ENCODE data around the gene IKZF3.

IKZF3 gene

DNA sequence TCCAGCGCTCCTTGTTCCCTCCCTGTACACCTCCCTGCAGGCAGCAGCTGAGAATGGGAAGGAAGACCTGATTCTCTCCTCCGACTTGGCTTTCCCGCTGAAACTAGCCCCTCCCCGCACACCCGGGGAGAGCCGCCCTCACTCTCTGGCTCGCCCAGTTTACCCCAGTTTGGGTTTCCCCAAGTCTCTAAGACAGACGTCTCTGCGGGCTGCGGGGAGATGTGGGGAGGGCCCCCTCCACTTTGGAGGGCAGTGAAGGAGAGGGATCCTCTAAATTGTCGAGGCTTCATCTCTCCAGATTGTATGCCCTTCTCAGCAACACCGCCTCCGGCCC is 125.6 kb downstream of the IKZF3 start:
- H3K9me3 ChIP-seq (ENCODE audit: control insufficient read depth in 2 of 2, low read length in 2 of 2) = no peaks in the 10 kb centered on the region
- no peak overlapping the region for H3K27ac ChIP-seq (ENCODE audit: low read length)
- H3K27me3 ChIP-seq (ENCODE audit: control insufficient read depth in 1 of 2, insufficient read depth in 2 of 2, low read length in 2 of 2) = peaks cover 55 to 58% of the 10 kb centered on the region in 2 donors
- H3K36me3 ChIP-seq (ENCODE audit: control insufficient read depth in 2 of 2, insufficient read depth in 2 of 2, low read length in 2 of 2) = no peaks in the 10 kb centered on the region
- H3K4me1 ChIP-seq (ENCODE audit: control insufficient read depth, insufficient read depth, low read length) = peaks cover 16% of the 10 kb centered on the region
- no peak overlapping the region for H3K9ac ChIP-seq (ENCODE audit: low read length in 2 of 2)
- H3K4me3 ChIP-seq (ENCODE audit: low read length in 2 of 2) = no peak overlapping the region

DNA sequence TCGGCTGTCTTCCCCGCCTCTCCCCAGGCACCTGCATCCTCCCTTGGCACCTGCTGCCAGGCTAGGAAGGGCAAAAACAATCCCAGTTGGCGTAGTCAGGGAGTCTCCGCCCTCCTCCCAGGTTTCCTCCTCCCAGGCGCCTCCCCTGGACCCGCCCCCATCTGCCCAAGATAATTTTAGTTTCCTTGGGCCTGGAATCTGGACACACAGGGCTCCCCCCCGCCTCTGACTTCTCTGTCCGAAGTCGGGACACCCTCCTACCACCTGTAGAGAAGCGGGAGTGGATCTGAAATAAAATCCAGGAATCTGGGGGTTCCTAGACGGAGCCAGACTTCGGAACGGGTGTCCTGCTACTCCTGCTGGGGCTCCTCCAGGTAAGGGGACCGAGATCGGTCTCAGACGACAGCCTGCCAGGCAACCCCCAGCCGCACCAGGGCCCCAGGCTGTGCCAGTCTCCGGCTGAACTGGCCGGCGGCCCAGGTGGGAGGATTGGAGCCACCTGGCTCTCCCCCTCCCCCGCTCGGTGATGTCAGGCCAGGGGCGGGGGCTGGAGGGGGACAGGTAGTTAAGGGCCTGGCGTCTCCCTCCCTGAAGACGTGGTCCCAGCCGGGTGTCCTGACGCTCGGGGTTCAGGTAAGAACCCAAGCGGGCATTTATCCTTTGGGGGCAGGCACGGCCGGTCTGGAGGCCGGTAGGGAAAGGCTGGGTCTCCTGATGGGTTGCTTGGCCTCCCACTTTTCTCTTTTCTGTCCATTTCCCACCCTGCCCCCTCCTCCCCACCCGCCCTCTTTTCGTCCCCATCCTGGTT is 126.1 kb downstream of the IKZF3 start, which contains the start of gene GRB7:
Gene GRB7 (plus strand): TSS at position 179 of the 808 bp plus-strand sequence. CDS start 4,364 bp downstream, outside the sequence.
- Histone ChIP-seq H3K4me3 (ENCODE audit: low read length in 2 of 2) (peak within 1 kb of the TSS in 1 of 2 donors; percentile 55), H3K9me3 (ENCODE audit: control insufficient read depth in 2 of 2, low read length in 2 of 2) (no peaks in the 10 kb centered on the region), H3K27me3 (ENCODE audit: control insufficient read depth in 1 of 2, insufficient read depth in 2 of 2, low read length in 2 of 2) (peaks cover 50 to 54% of the 10 kb centered on the region in 2 donors), H3K9ac (ENCODE audit: low read length in 2 of 2) (no peak within 1 kb of the TSS), H3K4me1 (ENCODE audit: control insufficient read depth, insufficient read depth, low read length) (peaks cover 16% of the 10 kb centered on the region), H3K27ac (ENCODE audit: low read length) (no peak within 1 kb of the TSS), H3K36me3 (ENCODE audit: control insufficient read depth in 2 of 2, insufficient read depth in 2 of 2, low read length in 2 of 2) (no peaks in the 10 kb centered on the region)

DNA sequence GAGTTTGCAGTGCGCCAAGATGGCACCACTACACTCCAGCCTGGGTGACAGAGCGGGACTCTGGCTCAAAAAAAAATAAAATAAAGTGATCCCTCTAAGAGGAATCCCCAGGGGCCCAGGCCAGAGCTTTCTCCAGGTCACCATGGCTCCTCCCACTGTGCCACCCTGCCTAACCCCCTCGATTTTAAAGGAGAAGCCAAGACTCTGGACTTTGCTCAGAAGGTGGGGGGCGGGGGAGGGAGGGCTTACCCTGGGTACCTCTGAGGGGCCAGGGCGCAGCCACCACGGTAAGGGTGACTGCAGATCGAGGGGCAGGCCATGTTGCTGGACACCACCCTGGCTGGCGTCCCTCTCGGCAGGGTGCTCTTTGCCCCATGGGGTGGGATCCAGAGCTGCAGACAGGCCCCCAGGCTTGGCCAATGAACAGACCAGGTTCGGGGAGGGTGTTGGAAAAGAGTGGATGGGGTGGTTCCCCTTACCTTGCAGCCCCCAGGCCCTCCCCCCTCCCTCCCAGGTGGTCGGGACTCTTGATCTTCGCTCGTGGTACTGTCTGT is 126.8 kb downstream of the IKZF3 start:
- Histone ChIP-seq H3K4me3 (ENCODE audit: low read length in 2 of 2) (no peak overlapping the region), H3K4me1 (ENCODE audit: control insufficient read depth, insufficient read depth, low read length) (peaks cover 16% of the 10 kb centered on the region), H3K36me3 (ENCODE audit: control insufficient read depth in 2 of 2, insufficient read depth in 2 of 2, low read length in 2 of 2) (no peaks in the 10 kb centered on the region), H3K9me3 (ENCODE audit: control insufficient read depth in 2 of 2, low read length in 2 of 2) (no peaks in the 10 kb centered on the region), H3K27ac (ENCODE audit: low read length) (no peak overlapping the region), H3K9ac (ENCODE audit: low read length in 2 of 2) (no peak overlapping the region), H3K27me3 (ENCODE audit: control insufficient read depth in 1 of 2, insufficient read depth in 2 of 2, low read length in 2 of 2) (peaks cover 44 to 52% of the 10 kb centered on the region in 2 donors)

DNA sequence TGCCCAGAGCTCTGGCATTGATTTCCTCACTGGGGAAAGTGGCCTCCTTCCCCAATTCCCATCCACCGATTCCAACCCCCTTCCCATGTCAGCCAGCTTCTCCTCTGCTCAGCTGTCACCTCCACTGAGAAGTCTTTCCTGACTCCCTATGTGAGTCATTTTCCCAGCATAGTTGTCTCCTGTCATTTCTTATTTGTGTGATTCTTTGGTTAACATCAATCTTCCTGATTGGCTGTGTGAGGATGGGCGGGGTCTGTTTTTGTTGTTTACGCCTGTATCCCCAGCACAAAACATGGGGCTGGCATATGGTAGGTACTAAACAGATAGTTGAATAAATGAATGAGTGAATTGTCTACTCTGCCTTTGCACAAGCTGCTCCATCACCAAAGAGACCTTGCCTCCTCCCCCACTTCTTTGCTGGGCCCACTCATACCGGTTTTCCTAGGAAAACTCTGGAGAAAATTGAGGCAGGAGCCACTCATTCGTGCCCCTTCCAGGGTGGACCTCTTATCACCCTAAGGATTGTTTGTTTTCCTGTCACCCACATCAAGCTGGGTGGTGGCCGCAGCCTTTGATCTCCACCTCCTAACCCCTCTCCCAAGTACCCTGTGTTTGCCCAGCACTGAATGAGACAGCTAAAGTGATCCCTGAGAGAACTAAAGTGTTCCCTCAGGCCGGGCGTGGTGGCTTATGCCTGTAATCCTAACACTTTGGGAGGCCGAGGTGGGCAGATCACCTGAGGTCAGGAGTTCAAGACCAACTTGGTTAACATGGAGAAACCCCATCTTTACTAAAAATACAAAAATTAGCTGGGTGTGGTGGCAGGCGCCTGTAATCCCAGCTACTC is 127.6 kb downstream of the IKZF3 start:
- H3K4me3 ChIP-seq (ENCODE audit: low read length in 2 of 2) = no peak overlapping the region
- no peak overlapping the region for H3K9ac ChIP-seq (ENCODE audit: low read length in 2 of 2)
- no peak overlapping the region for H3K27ac ChIP-seq (ENCODE audit: low read length)
- no peaks in the 10 kb centered on the region for H3K9me3 ChIP-seq (ENCODE audit: control insufficient read depth in 2 of 2, low read length in 2 of 2)
- peaks cover 41 to 45% of the 10 kb centered on the region in 2 donors for H3K27me3 ChIP-seq (ENCODE audit: control insufficient read depth in 1 of 2, insufficient read depth in 2 of 2, low read length in 2 of 2)
- H3K36me3 ChIP-seq (ENCODE audit: control insufficient read depth in 2 of 2, insufficient read depth in 2 of 2, low read length in 2 of 2) = no peaks in the 10 kb centered on the region
- peaks cover 16% of the 10 kb centered on the region for H3K4me1 ChIP-seq (ENCODE audit: control insufficient read depth, insufficient read depth, low read length)

DNA sequence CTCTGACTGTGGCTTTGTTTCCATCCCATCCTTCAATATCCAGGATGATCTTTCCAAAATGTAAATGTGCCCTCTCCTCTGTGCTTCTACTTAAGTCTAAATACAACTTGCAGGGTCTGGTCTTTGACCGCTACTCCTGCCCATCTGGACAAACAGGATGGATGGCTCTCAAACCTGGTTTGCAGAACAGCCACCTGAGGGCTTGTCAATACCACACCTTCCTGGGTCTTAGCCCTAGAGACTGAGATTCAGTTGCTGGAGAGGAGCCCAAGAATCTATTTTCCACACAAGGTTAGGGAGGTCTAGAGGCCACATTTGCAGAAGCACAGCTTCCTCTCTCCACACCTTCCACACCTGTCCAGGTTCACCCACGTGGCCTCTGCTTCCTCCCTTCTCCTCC is 128.2 kb downstream of the IKZF3 start:
- Histone ChIP-seq H3K9ac (ENCODE audit: low read length in 2 of 2) (no peak overlapping the region), H3K4me1 (ENCODE audit: control insufficient read depth, insufficient read depth, low read length) (peaks cover 16% of the 10 kb centered on the region), H3K27me3 (ENCODE audit: control insufficient read depth in 1 of 2, insufficient read depth in 2 of 2, low read length in 2 of 2) (peaks cover 34 to 38% of the 10 kb centered on the region in 2 donors), H3K9me3 (ENCODE audit: control insufficient read depth in 2 of 2, low read length in 2 of 2) (no peaks in the 10 kb centered on the region), H3K36me3 (ENCODE audit: control insufficient read depth in 2 of 2, insufficient read depth in 2 of 2, low read length in 2 of 2) (no peaks in the 10 kb centered on the region), H3K4me3 (ENCODE audit: low read length in 2 of 2) (no peak overlapping the region), H3K27ac (ENCODE audit: low read length) (no peak overlapping the region)

DNA sequence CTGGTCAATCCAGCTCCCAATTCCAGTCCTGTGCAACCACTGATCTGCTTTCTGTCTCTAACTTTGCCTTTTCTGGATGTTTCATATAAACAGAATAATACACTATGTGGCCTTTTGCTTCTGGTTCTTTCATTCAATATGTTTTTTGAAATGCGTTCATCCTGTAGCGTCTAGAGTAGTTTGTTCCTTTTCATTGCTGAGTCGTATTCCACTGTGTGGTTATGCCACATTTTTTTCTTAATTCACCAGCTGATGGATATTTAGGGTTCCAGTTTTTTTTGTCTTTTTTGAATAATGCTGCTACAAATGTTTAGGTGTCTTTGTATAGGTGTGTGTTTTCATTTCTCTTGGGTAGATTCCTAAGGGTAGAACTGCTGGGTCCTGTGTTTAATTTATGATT is 131.5 kb downstream of the IKZF3 start:
- Histone ChIP-seq H3K9ac (ENCODE audit: low read length in 2 of 2) (no peak overlapping the region), H3K4me1 (ENCODE audit: control insufficient read depth, insufficient read depth, low read length) (peaks cover 12% of the 10 kb centered on the region), H3K4me3 (ENCODE audit: low read length in 2 of 2) (no peak overlapping the region), H3K27me3 (ENCODE audit: control insufficient read depth in 1 of 2, insufficient read depth in 2 of 2, low read length in 2 of 2) (peaks cover 9 to 11% of the 10 kb centered on the region in 2 donors), H3K9me3 (ENCODE audit: control insufficient read depth in 2 of 2, low read length in 2 of 2) (no peaks in the 10 kb centered on the region), H3K36me3 (ENCODE audit: control insufficient read depth in 2 of 2, insufficient read depth in 2 of 2, low read length in 2 of 2) (peaks cover 4 to 6% of the 10 kb centered on the region in 2 donors), H3K27ac (ENCODE audit: low read length) (no peak overlapping the region)

DNA sequence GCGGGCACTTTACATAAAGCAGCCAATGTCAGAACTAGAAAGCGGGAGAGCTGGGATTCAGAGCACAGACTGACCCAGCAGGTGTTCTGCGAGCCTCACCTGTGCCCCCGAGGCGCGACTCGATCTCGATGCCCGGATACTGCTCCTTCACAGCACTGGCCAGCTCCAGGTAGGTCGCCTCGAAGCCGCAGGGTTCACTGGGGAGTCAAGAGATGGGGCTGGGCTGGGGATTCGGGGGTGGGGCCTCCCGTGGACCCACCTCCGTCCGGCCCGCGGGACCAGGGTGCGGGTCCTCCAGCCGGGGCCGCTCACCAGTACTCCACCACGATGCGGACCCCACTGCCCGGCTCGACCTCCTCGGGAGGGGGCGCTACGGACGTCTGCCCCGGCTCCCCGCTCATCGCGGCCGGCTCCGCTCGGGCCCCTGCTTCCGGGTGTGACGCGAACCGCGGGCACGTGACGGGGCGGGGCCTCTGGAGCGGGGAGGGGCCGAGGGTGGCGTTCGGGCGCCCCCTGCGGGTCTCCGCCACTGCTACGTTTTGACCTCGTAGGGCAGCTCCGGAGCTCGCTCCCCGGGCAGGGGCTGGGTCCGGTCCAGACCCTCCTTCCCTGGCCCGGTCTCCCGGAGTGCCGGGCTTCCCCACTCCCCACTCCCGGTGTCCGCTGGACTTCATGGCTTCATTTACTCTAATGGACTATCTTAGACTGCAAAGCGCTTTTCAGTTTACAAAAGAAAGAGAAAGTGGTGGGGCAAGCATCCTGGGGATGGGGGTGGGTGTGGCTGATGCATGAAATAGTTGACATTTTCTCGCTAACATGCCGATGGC is 133.8 kb downstream of the IKZF3 start, which contains the start of gene MIEN1:
Gene MIEN1 (minus strand): TSS at position 438 of the 827 bp plus-strand sequence. CDS start 37 bp downstream, at position 401.
- Histone ChIP-seq H3K9me3 (ENCODE audit: control insufficient read depth in 2 of 2, low read length in 2 of 2) (no peaks in the 10 kb centered on the region), H3K36me3 (ENCODE audit: control insufficient read depth in 2 of 2, insufficient read depth in 2 of 2, low read length in 2 of 2) (peaks cover 9 to 11% of the 10 kb centered on the region in 2 donors), H3K27me3 (ENCODE audit: control insufficient read depth in 1 of 2, insufficient read depth in 2 of 2, low read length in 2 of 2) (no peaks in the 10 kb centered on the region), H3K27ac (ENCODE audit: low read length) (peak within 1 kb of the TSS; percentile 67), H3K4me3 (ENCODE audit: low read length in 2 of 2) (peak within 1 kb of the TSS; percentile 77 to 89), H3K4me1 (ENCODE audit: control insufficient read depth, insufficient read depth, low read length) (peaks cover 10% of the 10 kb centered on the region), H3K9ac (ENCODE audit: low read length in 2 of 2) (peak within 1 kb of the TSS; percentile 79 to 80)

DNA sequence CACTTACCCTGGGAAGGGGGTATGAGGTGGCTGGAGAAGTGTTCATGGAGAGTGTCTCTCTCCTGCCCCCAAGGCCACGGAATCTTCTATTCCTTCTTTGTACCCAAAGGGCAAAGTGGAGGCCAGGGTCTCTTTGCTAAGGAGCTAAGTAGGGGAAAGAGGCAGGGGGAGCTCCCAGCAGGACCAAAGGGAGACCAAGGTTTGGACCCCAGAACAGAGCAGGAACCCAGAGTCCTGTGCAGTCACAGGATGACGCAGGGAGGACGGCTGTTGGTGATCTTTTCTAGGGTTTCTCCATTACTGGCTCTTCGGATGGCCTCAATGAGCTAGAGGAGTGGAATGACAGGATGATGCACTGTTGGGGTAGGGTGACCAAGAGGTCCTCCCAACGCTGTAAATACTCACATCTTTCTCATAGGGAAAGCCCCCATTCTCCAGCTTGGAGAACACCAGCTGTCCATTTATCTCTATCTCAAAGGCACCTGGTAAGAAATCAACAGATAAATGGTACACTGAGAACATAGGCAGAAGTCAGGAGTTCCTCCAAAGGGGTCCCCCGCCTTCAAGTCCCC is 134.7 kb downstream of the IKZF3 start:
- H3K27me3 ChIP-seq (ENCODE audit: control insufficient read depth in 1 of 2, insufficient read depth in 2 of 2, low read length in 2 of 2) = no peaks in the 10 kb centered on the region
- peaks cover 10% of the 10 kb centered on the region for H3K4me1 ChIP-seq (ENCODE audit: control insufficient read depth, insufficient read depth, low read length)
- H3K9me3 ChIP-seq (ENCODE audit: control insufficient read depth in 2 of 2, low read length in 2 of 2) = no peaks in the 10 kb centered on the region
- H3K27ac ChIP-seq (ENCODE audit: low read length) = peak overlapping the region; percentile 67
- peak overlapping the region; percentile 77 to 89 for H3K4me3 ChIP-seq (ENCODE audit: low read length in 2 of 2)
- H3K36me3 ChIP-seq (ENCODE audit: control insufficient read depth in 2 of 2, insufficient read depth in 2 of 2, low read length in 2 of 2) = peaks cover 9 to 18% of the 10 kb centered on the region in 2 donors
- H3K9ac ChIP-seq (ENCODE audit: low read length in 2 of 2) = peak overlapping the region; percentile 79 to 80

DNA sequence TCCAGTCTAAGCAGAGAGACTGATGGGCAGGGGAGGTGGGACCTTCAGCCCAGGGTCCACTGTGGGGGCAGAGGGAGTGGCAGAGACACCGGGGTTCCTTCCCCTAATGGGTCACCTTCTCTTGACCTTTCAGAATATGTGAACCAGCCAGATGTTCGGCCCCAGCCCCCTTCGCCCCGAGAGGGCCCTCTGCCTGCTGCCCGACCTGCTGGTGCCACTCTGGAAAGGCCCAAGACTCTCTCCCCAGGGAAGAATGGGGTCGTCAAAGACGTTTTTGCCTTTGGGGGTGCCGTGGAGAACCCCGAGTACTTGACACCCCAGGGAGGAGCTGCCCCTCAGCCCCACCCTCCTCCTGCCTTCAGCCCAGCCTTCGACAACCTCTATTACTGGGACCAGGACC is 136.6 kb downstream of the IKZF3 start:
- H3K4me1 ChIP-seq (ENCODE audit: control insufficient read depth, insufficient read depth, low read length) = peaks cover 10% of the 10 kb centered on the region
- H3K36me3 ChIP-seq (ENCODE audit: control insufficient read depth in 2 of 2, insufficient read depth in 2 of 2, low read length in 2 of 2) = peaks cover 9 to 20% of the 10 kb centered on the region in 2 donors
- H3K27ac ChIP-seq (ENCODE audit: low read length) = no peak overlapping the region
- H3K9me3 ChIP-seq (ENCODE audit: control insufficient read depth in 2 of 2, low read length in 2 of 2) = no peaks in the 10 kb centered on the region
- H3K27me3 ChIP-seq (ENCODE audit: control insufficient read depth in 1 of 2, insufficient read depth in 2 of 2, low read length in 2 of 2) = no peaks in the 10 kb centered on the region
- H3K4me3 ChIP-seq (ENCODE audit: low read length in 2 of 2) = no peak overlapping the region
- no peak overlapping the region for H3K9ac ChIP-seq (ENCODE audit: low read length in 2 of 2)

DNA sequence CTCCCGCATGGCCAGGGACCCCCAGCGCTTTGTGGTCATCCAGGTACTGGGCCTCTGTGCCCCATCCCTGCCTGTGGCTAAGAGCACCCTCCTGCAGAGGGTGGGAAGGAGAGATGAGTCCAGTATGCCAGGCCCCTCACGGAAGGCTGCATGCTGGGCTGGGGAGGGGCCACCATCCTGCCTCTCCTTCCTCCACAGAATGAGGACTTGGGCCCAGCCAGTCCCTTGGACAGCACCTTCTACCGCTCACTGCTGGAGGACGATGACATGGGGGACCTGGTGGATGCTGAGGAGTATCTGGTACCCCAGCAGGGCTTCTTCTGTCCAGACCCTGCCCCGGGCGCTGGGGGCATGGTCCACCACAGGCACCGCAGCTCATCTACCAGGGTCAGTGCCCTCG is 137.5 kb downstream of the IKZF3 start:
- Histone ChIP-seq H3K4me3 (ENCODE audit: low read length in 2 of 2) (no peak overlapping the region), H3K9ac (ENCODE audit: low read length in 2 of 2) (no peak overlapping the region), H3K4me1 (ENCODE audit: control insufficient read depth, insufficient read depth, low read length) (peaks cover 10% of the 10 kb centered on the region), H3K27me3 (ENCODE audit: control insufficient read depth in 1 of 2, insufficient read depth in 2 of 2, low read length in 2 of 2) (no peaks in the 10 kb centered on the region), H3K9me3 (ENCODE audit: control insufficient read depth in 2 of 2, low read length in 2 of 2) (no peaks in the 10 kb centered on the region), H3K27ac (ENCODE audit: low read length) (no peak overlapping the region), H3K36me3 (ENCODE audit: control insufficient read depth in 2 of 2, insufficient read depth in 2 of 2, low read length in 2 of 2) (peaks cover 9 to 20% of the 10 kb centered on the region in 2 donors)
